Measurements from ENCODE around the gene CALB2. TPM values are rescaled to one million over a fixed set of nuclear protein-coding genes. Genes with fewer than 3 reads are reported as not detected.
"Not testable (repeated sequence)": the region's sequence is repeated elsewhere in the genome, so short reads cannot be mapped to it uniquely, and the experiment has no call there.

Gene CALB2
- total RNA-seq: 3.2 TPM

GRCh38 chr16:71358464-71358998 lies at the start of gene CALB2:
Gene CALB2, plus strand, starts transcription at chr16:71358723. Its CDS starts 70 bp downstream, at chr16:71358793.
- peak; percentile 87 for ATAC-seq

GRCh38 chr16:71311553-71312158 lies 46.9 kb upstream of the CALB2 start:
- no peak for ATAC-seq

DNA sequence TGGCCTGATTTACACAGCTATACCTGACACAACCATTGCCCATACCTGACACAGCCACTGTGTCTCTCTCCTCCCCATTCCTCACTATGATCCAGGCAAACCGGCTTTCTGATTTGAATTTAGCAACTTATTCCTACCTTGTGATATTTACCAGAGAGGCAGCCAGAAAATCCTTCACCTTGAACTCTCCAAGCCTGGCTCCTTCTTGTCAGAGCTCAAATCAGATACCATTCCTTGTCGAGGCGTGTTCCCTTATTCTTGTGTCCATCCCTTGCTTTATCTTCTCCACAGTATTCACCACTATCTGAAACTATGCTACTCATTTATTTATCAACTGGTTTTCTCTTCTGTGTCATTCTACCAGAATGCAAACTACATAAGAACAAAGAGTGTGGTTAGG lies 44.9 kb upstream of the CALB2 start:
- not testable (repeated sequence) for ATAC-seq

DNA sequence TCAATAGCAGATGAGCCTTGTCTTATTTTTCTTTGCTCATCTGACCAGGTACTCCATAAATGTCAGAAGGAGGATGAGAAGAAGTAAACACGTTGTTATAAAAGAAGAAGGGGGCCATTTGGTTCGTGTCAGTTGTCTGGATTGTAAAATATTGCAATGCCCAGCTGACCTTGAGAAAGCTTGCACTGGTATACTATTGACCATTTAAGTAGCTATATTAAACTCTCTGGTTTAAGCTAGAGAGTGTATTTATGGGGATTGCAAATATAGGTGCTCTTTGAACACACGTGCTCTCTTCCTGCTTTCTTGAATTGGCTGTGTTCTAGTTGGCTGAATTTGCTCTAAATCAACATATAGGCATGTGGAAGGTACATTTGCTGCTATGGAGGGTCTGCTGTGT lies 43.3 kb upstream of the CALB2 start:
- no peak for ATAC-seq

GRCh38 chr16:71319999-71320398 lies 38.5 kb upstream of the CALB2 start:
- ATAC-seq: no peak

DNA sequence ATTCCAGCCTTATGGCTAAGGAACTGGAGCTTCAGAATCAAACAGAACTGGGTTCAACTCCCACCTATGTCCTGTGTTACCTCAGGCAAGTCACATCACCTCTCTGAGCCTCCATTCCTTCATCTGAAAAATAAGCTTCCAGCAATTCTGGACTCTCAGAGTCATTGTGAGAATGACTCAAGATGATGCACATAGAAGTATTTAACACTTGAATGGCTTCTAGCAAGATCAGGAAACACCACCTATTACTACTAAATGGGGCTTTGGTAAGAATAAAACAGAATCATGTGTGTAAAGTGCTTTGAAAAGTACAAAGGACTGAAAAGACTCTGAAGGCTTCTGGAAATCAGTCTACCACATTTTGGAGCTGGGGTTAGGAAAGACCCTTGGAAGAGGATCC lies 30.8 kb upstream of the CALB2 start:
- no peak for ATAC-seq

- no peak for ATAC-seq
These were observed 30.4 kb upstream of the CALB2 start for GRCh38 chr16:71328151-71328550.

GRCh38 chr16:71337631-71338030 lies 20.9 kb upstream of the CALB2 start:
- ATAC-seq: peak; percentile 79

DNA sequence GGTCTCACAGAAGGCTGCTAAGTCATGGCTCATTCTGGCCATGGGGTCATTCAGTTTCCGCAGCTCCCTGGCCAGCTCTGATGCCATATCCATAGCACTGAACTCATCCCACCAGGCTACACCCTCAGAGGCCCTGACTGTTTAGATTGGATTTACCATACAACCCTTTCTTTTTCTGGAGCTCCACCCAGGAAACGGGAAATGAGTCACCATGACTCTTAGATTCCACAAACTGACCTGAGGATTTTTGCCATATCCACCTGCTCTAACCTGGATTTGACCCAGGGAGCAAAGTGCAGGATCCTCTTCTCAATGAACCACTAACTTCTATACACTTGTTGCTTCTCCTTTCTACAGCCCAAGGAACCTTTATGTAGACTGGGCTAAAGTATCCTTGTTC lies 20.3 kb upstream of the CALB2 start:
- ATAC-seq: peak; percentile 90

- peak; percentile 59 for ATAC-seq
These were observed 19.9 kb upstream of the CALB2 start for GRCh38 chr16:71338632-71339031.

DNA sequence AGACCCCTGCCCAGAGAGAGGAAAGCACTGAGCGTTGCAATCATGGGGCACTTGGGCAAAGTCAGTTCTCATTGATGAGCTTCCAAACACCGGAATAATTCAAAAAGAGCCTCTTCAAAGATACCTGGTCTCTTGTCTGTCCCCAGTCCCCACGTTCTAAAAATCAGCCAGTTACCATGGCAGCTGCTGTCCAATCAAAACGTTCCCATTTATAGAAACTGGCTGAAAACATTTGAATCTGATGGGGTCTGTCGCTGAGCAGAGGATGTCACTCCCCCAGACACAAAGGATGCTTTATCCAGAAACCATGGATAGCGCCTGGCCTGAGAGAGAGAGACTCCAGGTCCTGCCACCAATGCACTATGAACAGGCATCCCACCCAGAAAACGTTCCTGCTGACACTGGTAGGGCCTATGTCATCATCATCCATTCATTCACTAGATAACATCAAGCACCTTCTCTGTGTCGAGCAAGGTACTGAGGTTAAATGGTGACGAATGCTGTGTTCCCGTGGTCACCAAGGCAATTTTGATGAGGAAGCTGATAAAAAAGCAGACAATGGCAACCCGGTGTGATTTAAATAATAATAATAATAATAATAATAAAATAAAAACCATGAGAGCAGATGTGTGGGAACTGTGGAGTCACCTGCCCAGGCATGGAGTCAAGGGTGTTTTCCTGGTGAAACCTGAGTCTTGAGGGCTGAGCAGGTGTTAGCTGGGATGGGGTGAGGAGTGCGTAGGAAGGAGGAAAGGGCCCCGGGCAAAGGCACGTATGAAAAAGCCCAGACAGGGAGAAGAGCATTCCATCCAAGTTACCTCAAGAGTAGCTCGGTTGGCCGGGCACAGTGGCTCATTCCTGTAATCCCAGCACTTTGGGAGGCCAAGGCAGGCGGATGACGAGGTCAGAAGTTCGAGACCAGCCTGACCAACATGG lies 19.0 kb upstream of the CALB2 start:
- ATAC-seq: peak; percentile 68

DNA sequence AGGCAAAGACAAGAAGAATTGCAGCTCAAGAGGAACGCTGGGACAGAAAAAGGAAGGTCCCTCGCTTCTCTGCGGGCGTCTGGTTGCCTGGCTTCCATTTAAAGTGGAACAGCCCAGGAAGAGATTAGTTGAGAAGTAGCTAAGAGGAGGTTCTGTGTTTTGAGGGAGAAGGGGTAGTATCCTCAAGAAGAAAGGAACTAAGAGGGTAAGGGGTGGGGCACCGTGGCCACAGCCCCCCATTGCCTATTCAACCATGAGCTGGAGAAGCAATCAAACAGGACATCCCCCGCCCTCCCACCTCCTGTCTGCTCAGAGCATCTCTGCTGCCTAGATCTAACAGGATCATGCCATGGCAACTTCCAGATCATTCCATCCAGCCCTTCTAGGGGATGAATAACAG lies 18.1 kb upstream of the CALB2 start:
- no peak for ATAC-seq

- ATAC-seq: no peak
These were observed 16.6 kb upstream of the CALB2 start for GRCh38 chr16:71341881-71342280.

DNA sequence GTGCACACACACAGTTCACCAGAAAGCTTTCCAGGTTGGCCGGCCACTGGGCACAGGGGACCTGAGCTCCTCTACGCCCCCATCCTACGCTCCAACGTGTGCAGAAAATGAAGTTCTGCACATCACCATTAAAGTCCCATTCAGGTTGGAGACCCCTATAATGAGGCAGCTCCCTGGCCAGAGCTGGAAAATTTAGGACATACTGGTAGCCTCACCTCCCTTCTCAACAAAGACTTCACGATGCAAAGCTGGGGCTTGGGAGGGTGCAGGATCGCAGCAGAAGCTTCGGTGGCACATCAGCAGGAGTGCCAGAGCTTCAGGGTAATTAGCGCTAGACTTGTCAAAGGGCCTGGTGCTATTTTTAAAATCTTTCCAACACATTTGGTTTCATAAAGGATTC lies 15.4 kb upstream of the CALB2 start:
- no peak for ATAC-seq

DNA sequence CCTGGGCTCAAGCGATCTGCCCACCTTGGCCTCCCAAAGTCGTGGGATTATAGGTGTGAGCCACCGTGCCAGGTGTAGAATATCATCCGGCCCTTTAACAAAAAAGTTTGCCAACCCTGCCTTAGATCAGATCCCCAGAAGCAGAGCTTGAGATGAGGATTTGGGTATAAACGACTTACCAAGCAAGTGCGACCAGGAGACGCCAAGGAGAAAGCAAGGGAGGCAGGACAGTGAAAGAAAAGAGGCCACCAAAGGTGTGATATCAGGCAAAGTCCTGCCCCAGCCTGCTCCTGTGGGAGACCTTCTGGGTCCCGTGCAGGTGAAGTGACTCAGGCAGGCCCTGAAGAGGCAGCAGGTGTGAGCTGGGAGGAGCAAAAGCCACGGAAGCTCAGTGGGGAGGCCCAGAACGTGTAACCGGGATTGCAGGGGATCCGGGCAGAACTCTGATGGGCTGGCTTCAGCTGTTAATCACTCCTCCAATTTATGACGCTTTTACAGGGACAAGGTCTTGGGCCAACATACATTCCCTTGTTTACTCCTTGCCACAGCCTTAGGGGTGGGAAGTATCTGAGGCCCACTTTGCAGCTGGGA lies 14.1 kb upstream of the CALB2 start:
- peak; percentile 57 for ATAC-seq

- ATAC-seq: no peak
These were observed 13.5 kb upstream of the CALB2 start for GRCh38 chr16:71345031-71345430.

DNA sequence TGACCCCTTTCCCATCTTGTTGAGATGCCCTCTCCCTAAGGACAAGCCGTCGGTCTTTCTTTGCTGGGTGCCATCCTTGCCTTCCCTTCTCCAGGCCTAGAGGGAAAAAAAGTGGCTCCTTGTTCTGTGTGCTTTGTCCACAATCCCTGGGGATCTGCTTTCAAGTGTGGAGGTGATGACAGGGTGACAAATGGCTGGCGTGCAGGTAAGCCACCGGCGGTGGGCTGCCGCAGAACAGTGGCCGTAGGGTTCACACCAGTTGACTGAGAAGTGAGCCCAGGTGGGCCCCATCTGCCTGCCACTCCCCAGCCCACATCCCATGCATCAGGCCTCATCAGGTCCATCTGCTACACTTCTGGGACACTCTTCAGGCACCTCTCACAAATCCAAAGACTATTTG lies 11.4 kb upstream of the CALB2 start:
- ATAC-seq: no peak

DNA sequence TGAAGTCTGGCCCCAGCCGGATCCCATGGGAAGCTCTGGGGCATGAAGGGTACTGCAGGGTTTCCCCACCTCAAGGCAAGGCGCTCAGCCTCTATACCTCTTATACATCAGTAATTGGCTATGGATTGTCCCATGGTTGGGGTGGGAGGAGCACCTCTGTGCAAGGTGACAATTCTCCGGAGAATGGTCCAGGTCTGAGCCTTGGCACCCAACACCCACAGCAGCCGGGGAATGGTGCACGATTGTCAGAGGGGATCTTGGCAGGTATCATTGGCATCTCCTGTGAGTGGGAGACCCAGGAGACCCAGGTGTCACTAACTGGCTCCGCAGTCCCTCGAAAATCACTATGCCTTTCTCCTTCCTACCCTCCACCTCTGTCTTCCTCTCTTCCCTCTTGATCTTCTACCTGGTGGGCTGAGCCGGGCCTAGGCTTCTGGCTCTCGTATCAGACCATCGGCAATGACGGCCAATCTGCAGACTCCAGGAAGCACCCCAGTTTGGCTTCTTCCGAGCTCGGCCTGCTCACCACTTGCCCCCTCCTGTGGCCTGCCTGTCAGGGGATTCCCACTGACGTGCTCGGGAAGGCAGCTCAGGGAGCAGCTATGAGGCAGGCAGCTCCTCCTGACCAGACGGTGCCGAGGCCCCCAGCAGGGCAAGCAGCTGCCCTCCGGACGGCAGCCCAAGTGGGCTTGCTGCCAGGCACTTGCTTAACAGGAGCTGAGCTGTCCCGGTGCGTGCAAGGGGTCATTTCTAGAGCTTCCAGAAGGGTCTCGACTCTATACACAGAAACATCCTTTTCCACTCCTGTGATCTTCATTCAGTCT lies 10.0 kb upstream of the CALB2 start:
- ATAC-seq: no peak

DNA sequence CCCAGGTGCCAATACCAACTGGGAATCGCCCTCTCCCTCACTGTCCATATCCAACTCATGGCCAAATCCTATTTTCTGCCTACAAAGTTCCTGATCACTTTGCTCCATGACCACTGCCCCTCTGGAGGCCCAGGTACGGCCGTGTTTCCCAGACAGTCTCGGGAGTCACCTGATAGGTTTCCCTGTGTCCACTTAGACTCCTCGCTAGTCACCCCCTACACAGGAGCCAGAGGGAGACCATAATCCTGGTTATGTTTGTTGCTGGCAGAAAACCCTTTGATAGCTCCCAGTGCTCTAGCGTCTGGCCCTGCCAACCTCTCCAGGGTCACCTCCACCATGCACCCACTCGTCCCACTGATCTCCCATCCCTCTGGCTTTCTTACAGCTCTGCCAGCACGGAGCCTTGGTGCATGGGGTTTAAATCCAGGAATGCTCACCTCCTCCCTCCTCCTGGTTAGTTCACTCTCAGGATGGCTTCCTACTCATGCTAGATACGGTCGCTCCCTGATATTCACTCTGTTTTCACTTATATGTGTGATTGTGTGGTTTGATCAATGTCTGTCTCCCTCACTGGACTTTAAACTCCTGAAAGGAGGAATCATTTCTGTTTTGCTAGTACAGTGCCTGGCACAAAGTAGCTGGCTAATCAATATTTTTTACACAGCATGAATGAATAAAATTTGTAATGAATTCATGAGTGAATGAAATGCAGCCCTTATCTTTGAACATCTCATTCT lies 7.5 kb upstream of the CALB2 start:
- no peak for ATAC-seq

- no peak for ATAC-seq
These were observed 7.0 kb upstream of the CALB2 start for GRCh38 chr16:71351558-71351901.

GRCh38 chr16:71352466-71352865 lies 6.1 kb upstream of the CALB2 start:
- no peak for ATAC-seq

DNA sequence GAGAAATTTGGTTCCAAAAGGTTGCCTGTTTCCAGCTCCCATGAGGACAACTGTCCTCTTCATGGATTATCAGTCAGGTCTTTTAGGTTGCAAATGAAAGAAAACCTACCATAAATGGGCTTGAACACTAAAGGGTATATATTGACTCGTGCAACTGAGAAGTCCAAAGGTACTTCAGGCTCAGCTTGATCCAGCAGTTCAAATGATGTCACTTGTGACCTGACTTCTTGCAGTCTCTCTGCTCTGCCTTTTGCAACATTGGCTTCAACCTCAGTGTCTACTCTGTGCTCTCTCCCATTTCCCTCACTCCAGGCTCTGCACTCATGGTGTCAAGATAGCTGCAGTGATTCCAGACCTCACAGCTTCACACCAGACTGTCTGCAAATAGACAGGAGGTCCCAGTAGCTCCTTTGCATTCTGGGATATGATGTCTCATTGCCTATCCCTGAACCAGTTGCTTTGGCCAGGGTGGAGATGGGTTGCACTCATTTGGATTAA lies 5.5 kb upstream of the CALB2 start:
- no peak for ATAC-seq

Measured in esophagus mucosa (tissue), 1 donor.